PFSK-1 (cell line): ENCODE results near the gene PTPRJ.

Experiments used
- FOXP2 ChIP-seq: optimal IDR thresholded peaks from 2 replicates; pipeline ENCODE3; 2011; ENCODE audit warnings: borderline replicate concordance, control low read depth, inconsistent platforms; ENCODE audit not compliant: insufficient read depth; ENCODE audit errors: extremely low read length, extremely low read depth
- POLR2AphosphoS5 ChIP-seq: IDR thresholded peaks from 2 replicates; pipeline ENCODE4 v1.6.1; 2012; ENCODE audit warnings: low read depth, mild to moderate bottlenecking, control low read depth, low read length, moderate library complexity
- SIN3A ChIP-seq: IDR thresholded peaks from 2 replicates; pipeline ENCODE4 v1.6.1; 2012; ENCODE audit warnings: mild to moderate bottlenecking, low read length, moderate library complexity, borderline replicate concordance; ENCODE audit not compliant: insufficient read depth
- TAF1 ChIP-seq: IDR thresholded peaks from 2 replicates; pipeline ENCODE4 v1.6.1; 2012; ENCODE audit warnings: low read length, control low read depth, borderline replicate concordance; ENCODE audit not compliant: insufficient read depth
- TF ChIP-seq, protein P1 (sequence below), 2 experiments: IDR thresholded peaks; 2 replicates each; pipeline versions ENCODE4 v1.6.1 to v1.8.0; 2011 to 2012; ENCODE audit warnings: low read depth in 2 of 2, low read length in 2 of 2, control low read depth in 1 of 2, inconsistent platforms in 1 of 2, mild to moderate bottlenecking in 1 of 2, moderate library complexity in 1 of 2; ENCODE audit not compliant: insufficient read depth in 1 of 2

Gene PTPRJ

DNA sequence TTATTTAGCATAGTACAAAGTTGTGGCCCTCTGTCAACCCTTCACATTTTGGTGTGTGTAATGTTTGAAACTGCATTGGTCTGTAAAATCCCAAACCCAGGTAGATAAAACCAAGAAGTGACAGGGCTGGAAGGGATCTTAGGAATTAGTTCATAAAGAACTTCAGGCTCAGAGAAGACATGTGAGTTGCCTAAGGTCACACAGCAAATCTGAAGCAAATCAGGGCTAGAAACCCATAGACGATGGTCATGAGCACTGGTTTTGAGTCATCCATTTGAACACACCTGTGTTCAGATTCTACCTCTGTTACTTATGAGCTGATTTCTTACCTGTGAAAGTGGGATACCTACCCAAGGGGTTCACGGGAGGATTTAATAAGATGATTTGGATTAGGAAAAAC, 107.1 kb downstream of the PTPRJ start:
- TF ChIP-seq TAF1, result no peak
- no peak for TF ChIP-seq SIN3A
- TF ChIP-seq FOXP2, result no peak
- TF ChIP-seq, protein P1, sequence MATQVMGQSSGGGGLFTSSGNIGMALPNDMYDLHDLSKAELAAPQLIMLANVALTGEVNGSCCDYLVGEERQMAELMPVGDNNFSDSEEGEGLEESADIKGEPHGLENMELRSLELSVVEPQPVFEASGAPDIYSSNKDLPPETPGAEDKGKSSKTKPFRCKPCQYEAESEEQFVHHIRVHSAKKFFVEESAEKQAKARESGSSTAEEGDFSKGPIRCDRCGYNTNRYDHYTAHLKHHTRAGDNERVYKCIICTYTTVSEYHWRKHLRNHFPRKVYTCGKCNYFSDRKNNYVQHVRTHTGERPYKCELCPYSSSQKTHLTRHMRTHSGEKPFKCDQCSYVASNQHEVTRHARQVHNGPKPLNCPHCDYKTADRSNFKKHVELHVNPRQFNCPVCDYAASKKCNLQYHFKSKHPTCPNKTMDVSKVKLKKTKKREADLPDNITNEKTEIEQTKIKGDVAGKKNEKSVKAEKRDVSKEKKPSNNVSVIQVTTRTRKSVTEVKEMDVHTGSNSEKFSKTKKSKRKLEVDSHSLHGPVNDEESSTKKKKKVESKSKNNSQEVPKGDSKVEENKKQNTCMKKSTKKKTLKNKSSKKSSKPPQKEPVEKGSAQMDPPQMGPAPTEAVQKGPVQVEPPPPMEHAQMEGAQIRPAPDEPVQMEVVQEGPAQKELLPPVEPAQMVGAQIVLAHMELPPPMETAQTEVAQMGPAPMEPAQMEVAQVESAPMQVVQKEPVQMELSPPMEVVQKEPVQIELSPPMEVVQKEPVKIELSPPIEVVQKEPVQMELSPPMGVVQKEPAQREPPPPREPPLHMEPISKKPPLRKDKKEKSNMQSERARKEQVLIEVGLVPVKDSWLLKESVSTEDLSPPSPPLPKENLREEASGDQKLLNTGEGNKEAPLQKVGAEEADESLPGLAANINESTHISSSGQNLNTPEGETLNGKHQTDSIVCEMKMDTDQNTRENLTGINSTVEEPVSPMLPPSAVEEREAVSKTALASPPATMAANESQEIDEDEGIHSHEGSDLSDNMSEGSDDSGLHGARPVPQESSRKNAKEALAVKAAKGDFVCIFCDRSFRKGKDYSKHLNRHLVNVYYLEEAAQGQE (IDR thresholded peaks at IDR 0.05; ENCODE audit: insufficient read depth in 1 of 2, low read depth in 2 of 2, low read length in 2 of 2), result no peak
- TF ChIP-seq POLR2AphosphoS5, result no peak

DNA sequence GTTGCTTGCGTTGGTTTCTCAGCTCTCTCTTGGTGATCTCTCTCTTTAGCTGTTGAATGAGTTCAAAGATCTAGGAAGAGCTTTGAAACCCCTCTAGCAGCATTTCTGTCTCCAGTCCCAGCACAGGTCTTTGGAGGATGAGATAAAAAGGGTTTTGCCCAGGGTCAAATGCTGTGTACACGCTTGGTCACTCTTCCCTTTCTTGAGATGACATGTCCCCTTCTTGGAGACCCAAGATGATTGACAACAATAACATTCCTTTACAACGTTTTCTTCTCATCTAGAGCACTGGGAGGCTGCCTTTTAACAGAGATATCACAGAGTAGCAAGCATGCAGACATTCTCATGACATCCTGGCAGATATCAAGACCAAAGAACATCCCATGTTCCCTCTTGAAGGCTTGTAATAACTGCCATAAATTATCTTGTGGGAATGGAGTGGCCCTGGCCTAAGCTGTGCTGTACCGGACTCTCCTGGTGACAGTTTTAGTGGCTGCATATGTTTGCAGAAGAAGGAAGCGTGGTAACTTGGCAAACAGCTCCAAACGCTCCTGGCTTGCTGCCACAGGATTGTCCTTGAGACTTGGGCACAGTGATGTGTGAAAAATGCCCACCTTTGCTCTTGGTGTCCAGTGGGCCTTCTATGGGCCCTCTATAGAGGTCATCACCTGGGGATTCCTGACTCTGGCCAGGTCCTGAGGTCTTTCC, 107.8 kb downstream of the PTPRJ start:
- TF ChIP-seq TAF1 (no peak), FOXP2 (no peak), SIN3A (no peak), POLR2AphosphoS5 (no peak)
- TF ChIP-seq, protein P1 (IDR thresholded peaks at IDR 0.05; ENCODE audit: insufficient read depth in 1 of 2, low read depth in 2 of 2, low read length in 2 of 2), result no peak

DNA sequence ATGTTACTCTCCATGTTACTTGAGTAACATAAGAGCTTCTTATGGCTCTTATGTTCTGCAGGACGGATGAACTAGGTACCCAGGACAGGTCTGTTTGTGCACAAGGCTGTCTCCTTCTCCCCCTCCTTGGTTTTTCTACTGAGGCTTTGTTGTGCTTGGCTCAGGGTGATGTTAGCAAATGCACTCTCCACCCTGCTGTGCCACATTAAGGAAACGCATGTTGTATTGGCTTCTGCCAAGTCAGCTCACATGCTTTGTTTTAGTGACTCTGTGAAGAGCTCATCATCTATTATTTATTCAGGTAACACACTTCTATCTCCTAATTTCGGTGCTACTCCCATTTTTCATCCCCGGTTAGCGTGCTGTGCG, 108.3 kb downstream of the PTPRJ start:
- no peak for TF ChIP-seq POLR2AphosphoS5
- no peak for TF ChIP-seq FOXP2
- TF ChIP-seq SIN3A, result no peak
- TF ChIP-seq, protein P1 (IDR thresholded peaks at IDR 0.05; ENCODE audit: insufficient read depth in 1 of 2, low read depth in 2 of 2, low read length in 2 of 2), result no peak
- no peak for TF ChIP-seq TAF1

DNA sequence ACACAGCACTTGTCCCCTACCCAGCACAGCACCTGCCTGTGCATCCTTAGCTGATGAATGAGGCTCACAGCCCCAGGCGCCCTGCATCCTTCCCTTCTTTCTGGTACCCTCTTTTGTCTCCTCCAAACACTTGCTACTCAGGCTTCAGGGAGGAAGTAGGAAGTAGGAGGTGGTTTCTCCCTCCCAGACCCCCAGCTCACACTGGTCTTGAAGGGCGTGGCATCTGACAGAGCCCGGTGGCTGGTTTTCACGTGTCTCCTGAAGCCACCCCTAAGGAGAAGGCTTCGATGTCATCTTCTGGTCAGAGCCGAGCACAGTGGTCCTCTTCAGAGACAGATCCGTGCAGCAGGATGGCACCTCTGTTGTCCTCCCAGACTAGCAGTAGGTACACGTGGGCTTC, 109.8 kb downstream of the PTPRJ start:
- TF ChIP-seq, protein P1 (IDR thresholded peaks at IDR 0.05; ENCODE audit: insufficient read depth in 1 of 2, low read depth in 2 of 2, low read length in 2 of 2), result no peak
- TF ChIP-seq TAF1, result no peak
- no peak for TF ChIP-seq FOXP2
